ENCODE results near the gene HMGCS2. TPM values are rescaled to one million over a fixed set of nuclear protein-coding genes. Genes with fewer than 3 reads are reported as not detected.

Gene HMGCS2
- total RNA-seq, 4 donors from 2014 or later = 0.83 to 1.1 TPM; not detected in 2

GRCh38 chr1:119771016-119771415 lies 2.3 kb upstream of the HMGCS2 start:
- Histone ChIP-seq H3K36me3 (no peaks in the 10 kb centered on the region), H3K4me3 (no peak overlapping the region), H3K27ac (replicated peaks in 1 of 4) (no peak overlapping the region), H3K9me3 (no peaks in the 10 kb centered on the region), H3K4me1 (peaks cover 14 to 42% (median 29%) of the 10 kb centered on the region in 4 donors), H3K27me3 (no peaks in the 10 kb centered on the region)
- intact Hi-C loops (cut with DNase I) = no loop called here
- TF ChIP-seq POLR2A (IDR thresholded peaks at IDR 0.05; ENCODE audit: low read depth) (no peak), POLR2AphosphoS5 (IDR thresholded peaks at IDR 0.05) (no peak), EP300 (IDR thresholded peaks at IDR 0.05) (no peak)
- TF ChIP-seq, protein P1, sequence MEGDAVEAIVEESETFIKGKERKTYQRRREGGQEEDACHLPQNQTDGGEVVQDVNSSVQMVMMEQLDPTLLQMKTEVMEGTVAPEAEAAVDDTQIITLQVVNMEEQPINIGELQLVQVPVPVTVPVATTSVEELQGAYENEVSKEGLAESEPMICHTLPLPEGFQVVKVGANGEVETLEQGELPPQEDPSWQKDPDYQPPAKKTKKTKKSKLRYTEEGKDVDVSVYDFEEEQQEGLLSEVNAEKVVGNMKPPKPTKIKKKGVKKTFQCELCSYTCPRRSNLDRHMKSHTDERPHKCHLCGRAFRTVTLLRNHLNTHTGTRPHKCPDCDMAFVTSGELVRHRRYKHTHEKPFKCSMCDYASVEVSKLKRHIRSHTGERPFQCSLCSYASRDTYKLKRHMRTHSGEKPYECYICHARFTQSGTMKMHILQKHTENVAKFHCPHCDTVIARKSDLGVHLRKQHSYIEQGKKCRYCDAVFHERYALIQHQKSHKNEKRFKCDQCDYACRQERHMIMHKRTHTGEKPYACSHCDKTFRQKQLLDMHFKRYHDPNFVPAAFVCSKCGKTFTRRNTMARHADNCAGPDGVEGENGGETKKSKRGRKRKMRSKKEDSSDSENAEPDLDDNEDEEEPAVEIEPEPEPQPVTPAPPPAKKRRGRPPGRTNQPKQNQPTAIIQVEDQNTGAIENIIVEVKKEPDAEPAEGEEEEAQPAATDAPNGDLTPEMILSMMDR (IDR thresholded peaks at IDR 0.05) = no peak
- DNase-seq (ENCODE audit: extremely low spot score) = peak; percentile 60
- WGBS = 37% methylated on average over 2 of the region's 2 CpGs

DNA sequence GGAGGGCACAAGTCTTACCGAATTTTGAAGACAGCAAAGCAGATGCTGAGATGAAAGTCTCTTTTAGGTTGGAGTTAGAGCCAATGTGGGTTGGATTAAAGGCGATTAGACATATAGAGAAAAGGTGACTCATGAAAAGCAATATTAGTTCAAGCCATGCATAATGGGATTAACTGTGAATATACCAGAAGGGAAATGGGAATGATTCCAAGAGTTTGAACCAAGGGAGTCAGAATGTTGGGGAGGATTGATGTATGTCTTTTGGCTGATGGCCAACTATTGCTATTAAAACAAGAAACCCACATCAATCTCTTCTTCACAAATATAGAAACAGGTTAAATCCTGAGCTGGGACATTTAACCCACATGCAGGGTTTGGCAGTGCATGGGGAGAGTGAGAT lies 1.2 kb downstream of the HMGCS2 start:
- TF ChIP-seq EP300 (IDR thresholded peaks at IDR 0.05) = no peak
- no peak for TF ChIP-seq POLR2A (IDR thresholded peaks at IDR 0.05; ENCODE audit: low read depth)
- TF ChIP-seq, protein P1 (IDR thresholded peaks at IDR 0.05) = no peak
- no peak for TF ChIP-seq POLR2AphosphoS5 (IDR thresholded peaks at IDR 0.05)
- WGBS = 63% methylated on average over 2 of the region's 2 CpGs
- intact Hi-C loops (cut with DNase I) = no loop called here
- H3K4me3 ChIP-seq = no peak overlapping the region
- no peaks in the 10 kb centered on the region for H3K27me3 ChIP-seq
- H3K4me1 ChIP-seq = peaks cover 11 to 32% (median 22%) of the 10 kb centered on the region in 4 donors
- H3K9me3 ChIP-seq = no peaks in the 10 kb centered on the region
- peak; percentile 7 for DNase-seq (ENCODE audit: extremely low spot score)
- no peak overlapping the region for H3K27ac ChIP-seq (replicated peaks in 1 of 4)
- peaks cover 0 to 7% (median 0%) of the 10 kb centered on the region in 4 donors for H3K36me3 ChIP-seq

- peaks cover 0 to 7% (median 0%) of the 10 kb centered on the region in 4 donors for H3K36me3 ChIP-seq
- H3K4me1 ChIP-seq = peaks cover 4 to 32% (median 22%) of the 10 kb centered on the region in 4 donors
- peak; percentile 88 for DNase-seq (ENCODE audit: extremely low spot score)
- H3K4me3 ChIP-seq = no peak overlapping the region
- no peaks in the 10 kb centered on the region for H3K9me3 ChIP-seq
- TF ChIP-seq, protein P1 (IDR thresholded peaks at IDR 0.05) = no peak
- TF ChIP-seq POLR2A (IDR thresholded peaks at IDR 0.05; ENCODE audit: low read depth) (no peak), EP300 (IDR thresholded peaks at IDR 0.05) (no peak), POLR2AphosphoS5 (IDR thresholded peaks at IDR 0.05) (no peak)
- H3K27ac ChIP-seq (replicated peaks in 1 of 4) = peak overlapping the region; percentile 4 to 52 (median 34)
- WGBS = 42% methylated on average over 4 of the region's 4 CpGs
- intact Hi-C loops (cut with DNase I) = no loop called here
- H3K27me3 ChIP-seq = no peaks in the 10 kb centered on the region
Measured at GRCh38 chr1:119766374-119766794, 2.3 kb downstream of the HMGCS2 start.

GRCh38 chr1:119764220-119764619 lies 4.5 kb downstream of the HMGCS2 start:
- H3K27ac ChIP-seq (replicated peaks in 1 of 4) = no peak overlapping the region
- peaks cover 0 to 17% (median 0%) of the 10 kb centered on the region in 4 donors for H3K36me3 ChIP-seq
- no peaks in the 10 kb centered on the region for H3K27me3 ChIP-seq
- WGBS = 83% methylated on average over 5 of the region's 6 CpGs
- intact Hi-C loops (cut with DNase I) = no loop called here
- no peak overlapping the region for H3K4me3 ChIP-seq
- peak; percentile 89 for DNase-seq (ENCODE audit: extremely low spot score)
- TF ChIP-seq, protein P1 (IDR thresholded peaks at IDR 0.05) = no peak
- TF ChIP-seq POLR2A (IDR thresholded peaks at IDR 0.05; ENCODE audit: low read depth) (no peak), EP300 (IDR thresholded peaks at IDR 0.05) (no peak), POLR2AphosphoS5 (IDR thresholded peaks at IDR 0.05) (no peak)
- peaks cover under 1 to 32% (median 22%) of the 10 kb centered on the region in 4 donors for H3K4me1 ChIP-seq
- no peaks in the 10 kb centered on the region for H3K9me3 ChIP-seq

DNA sequence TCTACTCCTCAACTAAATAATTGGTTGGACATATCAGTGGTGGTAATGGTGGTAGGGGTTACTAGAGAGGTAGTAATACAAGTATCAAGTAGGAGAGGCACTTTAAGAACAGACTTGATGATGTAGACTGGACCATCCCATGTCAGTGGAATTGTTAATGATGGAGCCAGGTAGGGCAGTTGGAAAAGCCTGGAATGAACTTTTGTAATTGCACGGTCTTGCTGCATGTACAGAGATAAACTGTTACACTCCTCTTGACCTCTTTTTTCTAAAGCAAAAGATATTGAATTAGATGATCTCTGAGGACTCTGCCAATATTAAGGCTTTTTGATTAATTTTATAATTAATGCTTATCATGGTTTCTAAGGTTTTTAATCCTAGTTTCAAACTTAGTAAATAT lies 5.8 kb downstream of the HMGCS2 start:
- no peaks in the 10 kb centered on the region for H3K27me3 ChIP-seq
- WGBS = 87% methylated on average over 1 of the region's 1 CpG
- TF ChIP-seq, protein P1 (IDR thresholded peaks at IDR 0.05) = no peak
- no peak for TF ChIP-seq EP300 (IDR thresholded peaks at IDR 0.05)
- no peak for TF ChIP-seq POLR2AphosphoS5 (IDR thresholded peaks at IDR 0.05)
- no peak for TF ChIP-seq POLR2A (IDR thresholded peaks at IDR 0.05; ENCODE audit: low read depth)
- peaks cover 0 to 21% (median 18%) of the 10 kb centered on the region in 4 donors for H3K4me1 ChIP-seq
- DNase-seq (ENCODE audit: extremely low spot score) = no peak
- H3K27ac ChIP-seq (replicated peaks in 1 of 4) = no peak overlapping the region
- intact Hi-C loops (cut with DNase I) = no loop called here
- no peaks in the 10 kb centered on the region for H3K9me3 ChIP-seq
- H3K36me3 ChIP-seq = peaks cover 0 to 30% (median 0%) of the 10 kb centered on the region in 4 donors
- no peak overlapping the region for H3K4me3 ChIP-seq
